GM12873 (cell line): Measurements from ENCODE around the gene TMEM244.

Source experiments
- CTCF ChIP-seq: IDR thresholded peaks from 2 replicates; pipeline ENCODE4 v1.5.1; 2012; ENCODE audit warnings: low read depth, mild to moderate bottlenecking, moderate library complexity, low read length, control low read depth; ENCODE audit not compliant: insufficient read depth; ENCODE audit errors: missing control alignments

TMEM244 gene

GRCh38 chr6:129860908-129861665, at the start of gene TMEM244:
TMEM244 (minus strand) TSS chr6:129861315; CDS start chr6:129861188, 127 bp downstream.
- no peak for TF ChIP-seq CTCF

DNA sequence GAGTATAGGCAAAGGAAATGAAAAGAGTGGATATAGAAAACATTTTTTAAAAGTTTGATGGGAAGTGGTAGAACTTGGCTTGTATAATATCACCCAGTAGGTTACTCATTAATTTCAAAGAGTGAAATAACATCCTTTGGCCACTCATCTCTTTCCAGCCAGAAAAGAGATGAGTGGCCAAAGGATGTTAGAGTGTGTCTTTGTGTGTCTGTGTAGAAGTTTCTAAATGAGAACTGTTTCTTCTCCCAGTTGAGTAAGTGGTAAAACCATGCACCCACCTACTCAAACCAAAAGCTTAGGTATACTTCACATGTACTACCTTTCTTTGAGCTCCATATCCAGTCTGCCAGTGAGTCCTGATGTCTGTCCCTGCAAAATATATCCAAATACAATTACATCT, 47.7 kb upstream of the TMEM244 start:
- no peak for TF ChIP-seq CTCF

DNA sequence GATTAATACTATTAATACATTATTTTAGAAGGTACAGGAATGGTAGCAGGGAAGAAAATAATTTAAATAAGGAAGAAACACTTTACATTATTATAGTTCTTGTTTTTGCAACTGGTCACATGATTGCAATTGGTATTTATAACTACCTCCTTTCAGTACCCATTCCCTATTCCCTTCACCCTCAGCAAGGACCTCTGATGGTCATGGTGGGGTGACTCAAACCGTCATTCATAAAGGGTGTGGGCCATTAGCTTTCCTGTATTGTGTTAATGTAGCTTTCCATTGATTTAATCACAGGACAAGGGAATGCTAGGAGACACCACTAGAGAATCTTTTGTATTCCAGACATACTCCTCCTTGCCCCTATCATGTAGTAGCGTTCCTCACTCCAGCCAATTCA, 47.2 kb upstream of the TMEM244 start:
- TF ChIP-seq CTCF: no peak

DNA sequence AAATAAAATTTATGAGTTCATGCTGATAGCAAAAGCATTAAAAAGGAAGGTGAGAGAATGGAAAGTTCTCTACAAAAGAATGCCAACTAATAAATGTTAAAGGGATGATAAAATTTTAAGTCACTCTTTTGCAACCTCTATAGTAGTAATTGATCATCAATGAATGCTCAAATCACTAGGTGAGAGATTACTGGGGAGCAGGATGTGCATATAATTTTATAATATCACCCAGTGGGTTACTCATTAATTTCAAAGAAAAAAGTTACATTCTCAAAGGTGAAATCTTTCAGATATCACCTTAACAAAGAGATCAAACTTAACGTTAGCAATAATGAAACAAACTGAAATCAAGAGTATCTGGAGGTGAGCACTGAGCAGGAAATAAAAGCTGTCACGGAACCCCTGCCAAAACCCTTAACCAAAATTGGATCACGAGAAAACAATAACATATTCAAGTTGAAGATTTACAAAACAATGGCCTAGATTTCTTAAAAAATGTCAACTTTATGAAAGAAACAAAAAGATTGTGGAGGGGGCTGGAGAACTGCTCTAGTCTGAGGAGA, 45.5 kb upstream of the TMEM244 start:
- no peak for TF ChIP-seq CTCF

- no peak for TF ChIP-seq CTCF
Measured at GRCh38 chr6:129903082-129903481, 42.0 kb upstream of the TMEM244 start.

DNA sequence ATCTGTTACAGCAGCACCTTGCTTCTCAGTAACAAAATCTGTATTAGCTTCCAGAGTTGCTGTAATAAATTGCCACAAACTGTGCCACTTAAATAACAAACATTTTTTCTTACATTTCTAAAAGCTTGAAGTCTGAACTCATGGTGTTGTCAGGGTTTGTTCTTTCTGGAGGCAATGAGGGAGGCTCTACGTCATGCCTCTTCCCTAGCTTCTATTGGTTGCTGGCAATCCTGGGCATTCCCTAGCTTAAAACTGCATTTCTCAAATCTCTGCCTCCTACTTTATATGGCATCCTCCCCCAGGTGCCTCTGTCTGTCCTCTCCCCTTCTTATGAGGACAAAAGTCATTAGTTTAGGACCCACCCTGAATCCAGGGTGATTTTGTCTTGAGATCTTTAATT, 41.6 kb upstream of the TMEM244 start:
- no peak for TF ChIP-seq CTCF

GRCh38 chr6:129901910-129902309, 40.8 kb upstream of the TMEM244 start:
- no peak for TF ChIP-seq CTCF
